PFSK-1 (cell line): Measurements from ENCODE around the gene DENND1B.

Source experiments
- FOXP2 ChIP-seq: optimal IDR thresholded peaks from 2 replicates; pipeline ENCODE3; 2011; ENCODE audit warnings: borderline replicate concordance, control low read depth, inconsistent platforms; ENCODE audit not compliant: insufficient read depth; ENCODE audit errors: extremely low read length, extremely low read depth
- POLR2AphosphoS5 ChIP-seq: IDR thresholded peaks from 2 replicates; pipeline ENCODE4 v1.6.1; 2012; ENCODE audit warnings: low read depth, mild to moderate bottlenecking, control low read depth, low read length, moderate library complexity
- REST ChIP-seq, 2 experiments: IDR thresholded peaks; 2 replicates each; pipeline versions ENCODE4 v1.6.1 to v1.8.0; 2011 to 2012; ENCODE audit warnings: low read depth in 2 of 2, low read length in 2 of 2, control low read depth in 1 of 2, inconsistent platforms in 1 of 2, mild to moderate bottlenecking in 1 of 2, moderate library complexity in 1 of 2; ENCODE audit not compliant: insufficient read depth in 1 of 2
- SIN3A ChIP-seq: IDR thresholded peaks from 2 replicates; pipeline ENCODE4 v1.6.1; 2012; ENCODE audit warnings: mild to moderate bottlenecking, low read length, moderate library complexity, borderline replicate concordance; ENCODE audit not compliant: insufficient read depth
- TAF1 ChIP-seq: IDR thresholded peaks from 2 replicates; pipeline ENCODE4 v1.6.1; 2012; ENCODE audit warnings: low read length, control low read depth, borderline replicate concordance; ENCODE audit not compliant: insufficient read depth

DENND1B gene

GRCh38 chr1:197740992-197741391, 34.3 kb downstream of the DENND1B start:
- no peak for TF ChIP-seq TAF1
- TF ChIP-seq SIN3A = no peak
- TF ChIP-seq REST (IDR thresholded peaks at IDR 0.05; ENCODE audit: insufficient read depth in 1 of 2, low read depth in 2 of 2, low read length in 2 of 2) = no peak
- TF ChIP-seq FOXP2 = no peak
- no peak for TF ChIP-seq POLR2AphosphoS5

DNA sequence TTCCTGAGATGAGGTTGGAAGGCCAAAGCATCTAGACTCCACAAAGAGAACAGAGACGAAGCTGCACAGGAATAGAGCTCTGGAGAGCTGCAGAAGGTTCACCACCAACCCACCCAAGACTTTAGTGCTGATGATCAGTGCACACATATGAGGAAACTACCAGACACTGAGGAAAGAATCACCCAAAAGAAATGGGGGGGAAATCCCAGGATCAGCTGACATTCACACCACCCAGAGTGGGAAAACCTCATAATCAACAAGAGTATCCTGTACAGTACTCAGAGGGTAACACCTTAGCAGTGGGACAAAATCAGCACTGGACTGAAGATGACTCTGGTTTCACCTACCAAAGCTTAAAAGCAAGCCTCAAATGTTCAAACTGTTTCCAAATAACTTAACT, 36.4 kb downstream of the DENND1B start:
- TF ChIP-seq TAF1 (no peak), SIN3A (no peak), FOXP2 (no peak), POLR2AphosphoS5 (no peak), REST (IDR thresholded peaks at IDR 0.05; ENCODE audit: insufficient read depth in 1 of 2, low read depth in 2 of 2, low read length in 2 of 2) (no peak)

- TF ChIP-seq REST (IDR thresholded peaks at IDR 0.05; ENCODE audit: insufficient read depth in 1 of 2, low read depth in 2 of 2, low read length in 2 of 2) (no peak), POLR2AphosphoS5 (no peak), FOXP2 (no peak), TAF1 (no peak), SIN3A (no peak)
These were observed 37.4 kb downstream of the DENND1B start for GRCh38 chr1:197737916-197738315.

GRCh38 chr1:197736685-197737084, 38.6 kb downstream of the DENND1B start:
- TF ChIP-seq FOXP2 (no peak), SIN3A (no peak), TAF1 (no peak), POLR2AphosphoS5 (no peak), REST (IDR thresholded peaks at IDR 0.05; ENCODE audit: insufficient read depth in 1 of 2, low read depth in 2 of 2, low read length in 2 of 2) (no peak)

- TF ChIP-seq REST (IDR thresholded peaks at IDR 0.05; ENCODE audit: insufficient read depth in 1 of 2, low read depth in 2 of 2, low read length in 2 of 2) = no peak
- TF ChIP-seq TAF1 = no peak
- no peak for TF ChIP-seq POLR2AphosphoS5
- no peak for TF ChIP-seq FOXP2
- TF ChIP-seq SIN3A = no peak
These were observed 39.8 kb downstream of the DENND1B start for GRCh38 chr1:197735461-197735860.
